ENCODE data around the gene SALL1.

GRCh38 chr16:51147776-51148677, 3.0 kb downstream of the SALL1 start:
- TF ChIP-seq CTCF (IDR thresholded peaks at IDR 0.05), result no peak
- no peak for TF ChIP-seq POLR2AphosphoS5 (IDR thresholded peaks at IDR 0.05)
- no peak for TF ChIP-seq POLR2A (IDR thresholded peaks at IDR 0.05)
